HG02759 (cell line): ENCODE data around the gene PSMD13.

Experiments
- ATAC-seq: cut with Tn5 transposase; IDR thresholded peaks from one replicate; pipeline ENCODE4 v1.9.1; 2021; ENCODE audit warnings: mild to moderate bottlenecking, moderate library complexity; ENCODE audit not compliant: unreplicated experiment

The PSMD13 gene

GRCh38 chr11:297586-298405, 61.0 kb downstream of the PSMD13 start:
- ATAC-seq = no peak

- no peak for ATAC-seq
Measured at GRCh38 chr11:298406-299065, 61.8 kb downstream of the PSMD13 start.

GRCh38 chr11:299081-299891, 62.5 kb downstream of the PSMD13 start, which contains the start of gene IFITM5:
TSS of gene IFITM5 (minus strand) at chr11:299526. CDS start at chr11:299490, 36 bp downstream.
- ATAC-seq = no peak

GRCh38 chr11:299951-300735, 63.4 kb downstream of the PSMD13 start:
- no peak for ATAC-seq
